Measurements from ENCODE around the gene TECTB. TPM values are rescaled to one million over a fixed set of nuclear protein-coding genes. Genes with fewer than 3 reads are reported as not detected.

Gene TECTB
- total RNA-seq, 1 donor from 2014 or later, result not detected

DNA sequence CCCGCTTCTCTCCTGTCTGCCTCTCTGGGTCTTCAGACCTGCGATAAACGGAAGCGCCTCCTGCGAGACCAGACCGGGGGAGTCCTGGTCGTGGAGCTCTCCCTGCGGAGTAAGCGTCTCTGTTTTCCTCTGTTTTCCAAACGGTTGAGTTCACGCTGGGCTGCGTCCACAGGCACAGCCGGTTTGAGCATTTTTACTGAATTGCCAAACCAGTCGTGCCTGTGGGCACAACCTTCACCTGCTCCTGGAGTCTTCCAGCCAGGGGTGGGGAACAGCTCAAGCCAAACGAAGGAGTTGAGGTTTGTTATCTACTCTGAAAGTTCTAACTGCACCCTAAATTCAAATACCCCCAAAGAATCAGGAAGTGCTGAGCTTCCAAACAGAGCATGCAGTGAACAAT lies 16.3 kb downstream of the TECTB start:
- DNase-seq (ENCODE audit: low spot score in 2 of 2, unreplicated experiment in 2 of 2), result no peak
- TF ChIP-seq CTCF (IDR thresholded peaks at IDR 0.05; ENCODE audit: unreplicated experiment), result no peak
- peaks cover 3% of the 10 kb centered on the region for H3K4me1 Mint-ChIP-seq
- H3K36me3 Mint-ChIP-seq, result no peaks in the 10 kb centered on the region
- no peak overlapping the region for H3K4me3 Mint-ChIP-seq
- H3K27me3 Mint-ChIP-seq (ENCODE audit: low read depth), result peaks cover 14% of the 10 kb centered on the region
- no peak overlapping the region for H3K27ac Mint-ChIP-seq
- no peaks in the 10 kb centered on the region for H3K9me3 Mint-ChIP-seq

GRCh38 chr10:112302335-112302734 lies 19.1 kb downstream of the TECTB start:
- TF ChIP-seq CTCF (IDR thresholded peaks at IDR 0.05; ENCODE audit: unreplicated experiment), result no peak
- Mint-ChIP-seq H3K36me3 (no peaks in the 10 kb centered on the region), H3K27ac (no peak overlapping the region), H3K4me3 (no peak overlapping the region), H3K4me1 (no peaks in the 10 kb centered on the region), H3K9me3 (no peaks in the 10 kb centered on the region), H3K27me3 (ENCODE audit: low read depth) (peaks cover 24% of the 10 kb centered on the region)
- no peak for DNase-seq (ENCODE audit: low spot score in 2 of 2, unreplicated experiment in 2 of 2)

DNA sequence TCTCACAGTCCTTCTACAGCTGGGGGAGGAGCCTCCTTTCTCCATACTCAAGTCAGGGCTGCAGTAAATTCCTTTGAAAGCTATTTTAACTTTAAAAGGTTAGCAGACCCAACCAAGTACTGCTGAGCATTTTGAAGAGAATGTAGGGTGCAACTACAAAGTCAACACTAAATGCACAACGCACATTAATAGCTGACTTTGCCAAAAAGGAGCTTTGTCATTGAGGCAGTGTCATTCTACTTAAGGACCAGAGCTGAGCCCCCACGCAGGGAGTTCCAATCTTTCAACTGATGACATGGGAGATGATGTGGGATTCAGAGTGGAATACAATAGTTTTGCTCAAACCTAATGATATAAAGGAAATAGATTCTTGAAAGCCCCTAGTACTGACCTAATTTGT lies 20.3 kb downstream of the TECTB start:
- no peak overlapping the region for H3K4me3 Mint-ChIP-seq
- H3K27ac Mint-ChIP-seq, result no peak overlapping the region
- no peak for TF ChIP-seq CTCF (IDR thresholded peaks at IDR 0.05; ENCODE audit: unreplicated experiment)
- no peak for DNase-seq (ENCODE audit: low spot score in 2 of 2, unreplicated experiment in 2 of 2)
- peaks cover 4% of the 10 kb centered on the region for H3K4me1 Mint-ChIP-seq
- no peaks in the 10 kb centered on the region for H3K36me3 Mint-ChIP-seq
- no peaks in the 10 kb centered on the region for H3K9me3 Mint-ChIP-seq
- H3K27me3 Mint-ChIP-seq (ENCODE audit: low read depth), result peaks cover 28% of the 10 kb centered on the region

- Mint-ChIP-seq H3K36me3 (no peaks in the 10 kb centered on the region), H3K4me1 (peaks cover 4% of the 10 kb centered on the region), H3K27ac (no peak overlapping the region), H3K9me3 (no peaks in the 10 kb centered on the region), H3K27me3 (ENCODE audit: low read depth) (peaks cover 28% of the 10 kb centered on the region), H3K4me3 (no peak overlapping the region)
- TF ChIP-seq CTCF (IDR thresholded peaks at IDR 0.05; ENCODE audit: unreplicated experiment), result no peak
- DNase-seq (ENCODE audit: low spot score in 2 of 2, unreplicated experiment in 2 of 2), result no peak
Measured at GRCh38 chr10:112304267-112304859, 21.2 kb downstream of the TECTB start.

DNA sequence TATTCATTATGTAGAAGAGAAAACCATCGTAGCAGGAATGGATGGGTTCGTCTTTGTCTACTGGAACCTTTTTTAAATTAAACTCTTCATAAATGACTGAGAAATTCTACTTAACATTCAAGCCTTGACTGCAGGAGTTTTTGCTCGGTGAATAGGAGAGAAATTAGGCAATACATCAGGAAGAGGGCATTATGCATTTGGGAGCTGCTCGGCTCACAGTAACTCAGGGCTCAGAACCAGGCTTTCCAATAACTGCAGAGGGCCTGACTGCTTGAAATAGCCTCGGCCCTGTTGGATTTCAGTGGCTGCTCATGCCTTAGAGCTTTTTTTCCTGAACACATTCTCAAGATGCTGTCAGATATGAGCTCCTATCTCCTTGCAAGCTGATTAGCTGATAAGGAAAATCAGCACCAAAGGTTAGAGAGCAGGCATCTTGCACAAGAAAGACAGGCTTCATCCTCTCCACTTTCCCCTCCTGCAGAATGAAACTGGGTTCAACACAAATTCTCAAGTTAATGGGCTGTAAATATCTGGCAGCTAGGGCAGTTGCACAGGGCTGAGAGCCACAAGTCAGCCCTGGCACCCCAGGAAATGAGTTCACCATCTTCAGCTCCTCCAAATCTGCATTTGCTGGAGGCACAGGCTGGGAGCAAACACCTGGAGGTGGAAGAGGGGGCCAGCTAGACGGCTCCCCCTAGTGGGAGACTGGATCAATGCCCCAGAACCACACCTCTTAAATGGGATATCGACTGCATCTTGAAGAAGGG lies 24.3 kb downstream of the TECTB start:
- Mint-ChIP-seq H3K9me3 (no peaks in the 10 kb centered on the region), H3K4me3 (no peak overlapping the region), H3K36me3 (no peaks in the 10 kb centered on the region), H3K27me3 (ENCODE audit: low read depth) (peaks cover 37% of the 10 kb centered on the region), H3K27ac (no peak overlapping the region), H3K4me1 (peaks cover 4% of the 10 kb centered on the region)
- peak; percentile 57 for TF ChIP-seq CTCF (IDR thresholded peaks at IDR 0.05; ENCODE audit: unreplicated experiment)
- no peak for DNase-seq (ENCODE audit: low spot score in 2 of 2, unreplicated experiment in 2 of 2)

Data from mesothelial cell of epicardium (in vitro differentiated cells).